Gastrocnemius medialis (tissue), 4 donors: ENCODE measurements around the gene MYO1B. TPM values are rescaled to one million over a fixed set of nuclear protein-coding genes. Genes with fewer than 3 reads are reported as not detected.

Experiments
- ATAC-seq, 2 donors: fragments of 150-250 bp; one replicate each; pipeline ENCODE4 v1.9.1; 2016
- DNase-seq, 2 donors: peaks; one replicate each; pipeline ENCODE4 v3.0.0-alpha.2; 2019
- H3K27ac ChIP-seq, 4 donors: fragments of 200-600 bp; sonication (generic); 1 replicate in 1 of 4; 2 replicates in 3 of 4; pipeline ENCODE4 v1.5.1; 2016 to 2018; ENCODE audit warnings: mild to moderate bottlenecking in 2 of 4, moderate library complexity in 1 of 4
- H3K27me3 ChIP-seq, 3 donors: fragments of 200-600 bp; sonication (generic) in 2 of 3; 1 replicate in 1 of 3; 2 replicates in 2 of 3; pipeline versions ENCODE4 v1.5.1 to v1.6.0; 2016 to 2019; ENCODE audit warnings: mild to moderate bottlenecking in 1 of 3, moderate library complexity in 1 of 3
- H3K36me3 ChIP-seq, 2 donors: fragments of 200-600 bp; sonication (generic) in 1 of 2; one replicate each; pipeline ENCODE4 v1.5.1; 2017 to 2018
- H3K4me1 ChIP-seq, 2 donors: fragments of 200-600 bp; sonication (generic) in 1 of 2; one replicate each; pipeline ENCODE4 v1.5.1; 2016 to 2017; ENCODE audit warnings: mild to moderate bottlenecking in 2 of 2
- H3K4me3 ChIP-seq, 4 donors: fragments of 200-600 bp; sonication (generic) in 3 of 4; 1 replicate in 1 of 4; 2 replicates in 3 of 4; pipeline ENCODE4 v1.5.1; 2016 to 2019; ENCODE audit warnings: mild to moderate bottlenecking in 2 of 4
- H3K9me3 ChIP-seq, 3 donors: fragments of 200-600 bp; sonication (generic) in 2 of 3; 1 replicate in 1 of 3; 2 replicates in 2 of 3; pipeline ENCODE4 v1.5.1; 2016 to 2019
- POLR2A ChIP-seq, 2 donors: fragments of 450-650 bp; IDR thresholded peaks; one replicate each; pipeline ENCODE4 v1.6.1; 2017; ENCODE audit warnings: antibody characterized with exemption in 2 of 2, mild to moderate bottlenecking in 2 of 2, moderate library complexity in 2 of 2
- in situ Hi-C, 4 donors: fragments of 200-750 bp; cut with MboI; loops; one replicate each; pipeline versions ENCODE4 v1.15.0 to v1.8.0; 2017; ENCODE audit warnings: low sequenced_read_pairs in 4 of 4
- intact Hi-C: fragments of 100-400 bp; cut with DNase I; formaldehyde crosslinking; loops from one replicate; pipeline ENCODE4 v1.15.1; 2023; ENCODE audit warnings: low total_unique reads
- total RNA-seq, 4 donors: library from RNA; depleted of rRNA; stranded (reverse); fragments of >200 nt; gene quantifications; one replicate each; pipeline versions ENCODE4 v1.1.0 to v1.2.3, GENCODE V29; 2016
- TF ChIP-seq, protein P1 (sequence below), 5 experiments: fragments of 450-650 bp in 3 of 5; fragments of 200-600 bp in 2 of 5; sonication (generic) in 2 of 5; IDR thresholded peaks in 4 of 5; conservative IDR thresholded peaks in 1 of 5; 1 replicate in 4 of 5; 2 replicates in 1 of 5; pipeline ENCODE4 v1.5.1; 2016 to 2019; ENCODE audit warnings: antibody characterized with exemption in 5 of 5, mild to moderate bottlenecking in 3 of 5, moderate library complexity in 3 of 5

Gene MYO1B
- total RNA-seq, 4 donors from 2014 or later, result 7.0 to 10.8 (median 10.0) TPM

DNA sequence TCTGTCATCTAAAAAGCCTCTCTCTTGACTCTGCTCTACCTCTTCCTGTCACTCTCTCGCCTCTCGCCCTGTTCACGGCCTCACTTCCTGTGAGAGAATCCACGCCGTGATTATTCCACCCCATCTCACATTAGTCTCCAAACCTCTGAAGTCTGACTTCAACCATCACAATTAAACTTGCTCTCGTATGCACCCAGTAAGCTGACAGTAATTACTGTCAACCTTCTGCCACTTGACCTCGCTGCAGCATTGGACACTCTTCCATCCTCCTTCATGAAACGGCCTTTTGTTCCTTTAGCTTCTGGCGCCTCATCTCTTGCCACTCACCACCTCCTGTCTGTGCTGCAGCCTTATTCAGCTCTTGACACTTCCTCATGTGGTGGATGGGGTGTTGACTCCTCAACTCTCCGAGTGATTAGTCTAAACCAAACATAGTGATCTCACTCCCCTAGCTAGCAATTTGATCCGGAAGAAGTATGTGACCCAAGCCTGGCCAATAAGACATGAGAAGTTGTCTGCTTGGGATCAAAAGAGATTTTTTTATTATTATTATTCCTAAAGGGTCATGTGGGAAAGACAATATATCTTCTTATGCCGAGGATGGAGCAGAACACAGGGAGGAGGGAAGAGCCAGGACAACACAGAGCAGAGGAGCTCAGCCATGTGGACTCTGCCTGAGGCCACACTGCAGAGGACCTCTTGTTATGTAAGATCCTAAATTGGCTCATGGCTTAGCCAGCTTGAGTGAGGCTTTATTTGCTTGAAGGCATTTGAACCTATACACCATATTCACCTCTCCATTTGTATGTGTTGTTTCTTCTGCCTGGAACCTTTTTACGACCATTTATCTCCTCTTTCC is 38.4 kb upstream of the MYO1B start:
- in situ Hi-C loops, result no loop called here
- ATAC-seq, result no peak
- DNase-seq, result no peak
- Histone ChIP-seq H3K36me3 (no peaks in the 10 kb centered on the region), H3K27ac (no peak overlapping the region), H3K9me3 (no peaks in the 10 kb centered on the region), H3K4me1 (no peaks in the 10 kb centered on the region), H3K27me3 (no peaks in the 10 kb centered on the region), H3K4me3 (no peak overlapping the region)
- TF ChIP-seq POLR2A (IDR thresholded peaks at IDR 0.05), result no peak
- TF ChIP-seq, protein P1, sequence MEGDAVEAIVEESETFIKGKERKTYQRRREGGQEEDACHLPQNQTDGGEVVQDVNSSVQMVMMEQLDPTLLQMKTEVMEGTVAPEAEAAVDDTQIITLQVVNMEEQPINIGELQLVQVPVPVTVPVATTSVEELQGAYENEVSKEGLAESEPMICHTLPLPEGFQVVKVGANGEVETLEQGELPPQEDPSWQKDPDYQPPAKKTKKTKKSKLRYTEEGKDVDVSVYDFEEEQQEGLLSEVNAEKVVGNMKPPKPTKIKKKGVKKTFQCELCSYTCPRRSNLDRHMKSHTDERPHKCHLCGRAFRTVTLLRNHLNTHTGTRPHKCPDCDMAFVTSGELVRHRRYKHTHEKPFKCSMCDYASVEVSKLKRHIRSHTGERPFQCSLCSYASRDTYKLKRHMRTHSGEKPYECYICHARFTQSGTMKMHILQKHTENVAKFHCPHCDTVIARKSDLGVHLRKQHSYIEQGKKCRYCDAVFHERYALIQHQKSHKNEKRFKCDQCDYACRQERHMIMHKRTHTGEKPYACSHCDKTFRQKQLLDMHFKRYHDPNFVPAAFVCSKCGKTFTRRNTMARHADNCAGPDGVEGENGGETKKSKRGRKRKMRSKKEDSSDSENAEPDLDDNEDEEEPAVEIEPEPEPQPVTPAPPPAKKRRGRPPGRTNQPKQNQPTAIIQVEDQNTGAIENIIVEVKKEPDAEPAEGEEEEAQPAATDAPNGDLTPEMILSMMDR (IDR thresholded peaks at IDR 0.05 in 4 of 5, conservative IDR thresholded peaks at IDR 0.05 in 1 of 5), result no peak
- intact Hi-C loops, result no loop called here

DNA sequence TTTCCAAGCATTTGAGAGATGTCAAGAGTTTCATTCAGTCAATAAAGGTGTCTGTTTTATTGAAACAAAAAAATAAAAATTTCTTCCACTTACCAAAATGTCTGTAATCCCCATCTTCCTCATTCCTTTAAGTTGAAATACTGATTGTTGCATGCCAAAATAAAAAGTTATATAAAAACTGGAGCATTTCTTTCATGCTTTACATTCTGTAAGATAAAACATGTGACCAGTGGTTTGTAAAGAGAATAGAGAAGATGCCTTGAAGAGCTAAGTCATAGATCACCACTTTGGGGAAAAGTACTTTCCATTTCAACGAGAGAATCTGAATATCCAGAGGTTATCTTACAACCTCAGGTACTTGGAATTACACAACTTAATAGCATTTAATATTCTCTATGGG is 35.9 kb upstream of the MYO1B start:
- H3K9me3 ChIP-seq, result no peaks in the 10 kb centered on the region
- intact Hi-C loops (no loop called here), in situ Hi-C loops (no loop called here)
- no peak for DNase-seq
- TF ChIP-seq, protein P1 (IDR thresholded peaks at IDR 0.05 in 4 of 5, conservative IDR thresholded peaks at IDR 0.05 in 1 of 5), result no peak
- TF ChIP-seq POLR2A (IDR thresholded peaks at IDR 0.05), result no peak
- no peak overlapping the region for H3K27ac ChIP-seq
- H3K4me1 ChIP-seq, result no peaks in the 10 kb centered on the region
- no peaks in the 10 kb centered on the region for H3K36me3 ChIP-seq
- ATAC-seq, result no peak
- no peak overlapping the region for H3K4me3 ChIP-seq
- no peaks in the 10 kb centered on the region for H3K27me3 ChIP-seq

DNA sequence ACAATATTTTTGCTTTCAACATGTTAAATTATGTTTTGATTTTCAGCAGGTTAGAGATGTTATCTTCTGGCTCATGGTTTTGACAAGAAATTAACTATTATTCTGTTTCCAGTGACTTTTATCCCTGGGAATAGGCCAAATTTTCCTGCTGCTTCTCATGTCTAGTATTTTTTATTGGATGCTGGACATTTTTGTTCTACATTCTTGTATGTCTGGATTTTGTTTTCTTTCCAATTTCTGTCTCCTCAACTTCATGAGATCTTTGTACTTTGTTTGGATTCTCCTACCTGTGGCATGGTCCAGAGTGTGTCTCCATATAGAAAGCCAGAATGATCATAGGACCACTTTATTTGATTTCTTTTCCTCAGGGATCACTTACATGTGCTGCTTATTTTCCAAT is 33.1 kb upstream of the MYO1B start:
- Histone ChIP-seq H3K4me3 (no peak overlapping the region), H3K4me1 (no peaks in the 10 kb centered on the region), H3K27me3 (no peaks in the 10 kb centered on the region), H3K9me3 (no peaks in the 10 kb centered on the region), H3K27ac (no peak overlapping the region), H3K36me3 (no peaks in the 10 kb centered on the region)
- intact Hi-C loops, result no loop called here
- DNase-seq, result no peak
- ATAC-seq, result no peak
- in situ Hi-C loops, result no loop called here
- TF ChIP-seq, protein P1 (IDR thresholded peaks at IDR 0.05 in 4 of 5, conservative IDR thresholded peaks at IDR 0.05 in 1 of 5), result no peak
- no peak for TF ChIP-seq POLR2A (IDR thresholded peaks at IDR 0.05)

DNA sequence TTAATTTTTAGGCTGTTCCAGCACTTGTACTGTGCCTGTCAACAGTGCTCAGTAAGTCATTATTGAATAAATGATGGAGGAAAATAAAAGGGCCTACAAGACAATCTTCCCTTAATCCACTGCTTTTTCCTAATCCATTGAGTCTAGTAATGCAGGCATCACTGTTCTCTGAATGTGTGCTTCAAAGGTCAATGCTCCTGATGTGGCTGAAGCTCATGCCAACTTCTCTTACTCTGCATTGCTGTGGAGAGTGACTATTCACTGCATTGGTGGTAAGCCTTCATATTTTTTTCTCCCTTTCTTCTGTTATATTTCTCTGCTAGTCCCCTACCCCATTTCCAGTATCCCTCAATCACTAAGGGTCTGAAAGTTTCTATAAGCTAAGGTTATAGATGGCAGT is 31.9 kb upstream of the MYO1B start:
- TF ChIP-seq, protein P1 (IDR thresholded peaks at IDR 0.05 in 4 of 5, conservative IDR thresholded peaks at IDR 0.05 in 1 of 5), result no peak
- DNase-seq (no peak), ATAC-seq (no peak)
- intact Hi-C loops (no loop called here), in situ Hi-C loops (no loop called here)
- Histone ChIP-seq H3K4me1 (peaks cover 0 to 3% of the 10 kb centered on the region in 2 donors), H3K9me3 (no peaks in the 10 kb centered on the region), H3K4me3 (no peak overlapping the region), H3K36me3 (no peaks in the 10 kb centered on the region), H3K27ac (no peak overlapping the region), H3K27me3 (no peaks in the 10 kb centered on the region)
